ENCODE measurements around the gene GRM4. TPM values are rescaled to one million over a fixed set of nuclear protein-coding genes. Genes with fewer than 3 reads are reported as not detected.

Gene GRM4
- total RNA-seq, 6 experiments from 2014 or later, result not detected

GRCh38 chr6:34172961-34173775 lies 27.3 kb upstream of the GRM4 start:
- no peak overlapping the region for H3K4me3 ChIP-seq
- intact Hi-C loops (cut with DNase I), result no loop called here
- H3K4me1 ChIP-seq, result no peaks in the 10 kb centered on the region
- no peak overlapping the region for H3K27ac ChIP-seq
- ATAC-seq (no peak), DNase-seq (no peak)
- WGBS (ENCODE audit: insufficient coverage, low coverage, low lambda C conversion rate, missing lambda C conversion rate), result 71% methylated on average over 6 of the region's 9 CpGs
- no peaks in the 10 kb centered on the region for H3K27me3 ChIP-seq
- no peaks in the 10 kb centered on the region for H3K9me3 ChIP-seq
- TF ChIP-seq, protein P1, sequence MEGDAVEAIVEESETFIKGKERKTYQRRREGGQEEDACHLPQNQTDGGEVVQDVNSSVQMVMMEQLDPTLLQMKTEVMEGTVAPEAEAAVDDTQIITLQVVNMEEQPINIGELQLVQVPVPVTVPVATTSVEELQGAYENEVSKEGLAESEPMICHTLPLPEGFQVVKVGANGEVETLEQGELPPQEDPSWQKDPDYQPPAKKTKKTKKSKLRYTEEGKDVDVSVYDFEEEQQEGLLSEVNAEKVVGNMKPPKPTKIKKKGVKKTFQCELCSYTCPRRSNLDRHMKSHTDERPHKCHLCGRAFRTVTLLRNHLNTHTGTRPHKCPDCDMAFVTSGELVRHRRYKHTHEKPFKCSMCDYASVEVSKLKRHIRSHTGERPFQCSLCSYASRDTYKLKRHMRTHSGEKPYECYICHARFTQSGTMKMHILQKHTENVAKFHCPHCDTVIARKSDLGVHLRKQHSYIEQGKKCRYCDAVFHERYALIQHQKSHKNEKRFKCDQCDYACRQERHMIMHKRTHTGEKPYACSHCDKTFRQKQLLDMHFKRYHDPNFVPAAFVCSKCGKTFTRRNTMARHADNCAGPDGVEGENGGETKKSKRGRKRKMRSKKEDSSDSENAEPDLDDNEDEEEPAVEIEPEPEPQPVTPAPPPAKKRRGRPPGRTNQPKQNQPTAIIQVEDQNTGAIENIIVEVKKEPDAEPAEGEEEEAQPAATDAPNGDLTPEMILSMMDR (IDR thresholded peaks at IDR 0.05), result no peak
- no peak for TF ChIP-seq POLR2A (IDR thresholded peaks at IDR 0.05)
- no peaks in the 10 kb centered on the region for H3K36me3 ChIP-seq

DNA sequence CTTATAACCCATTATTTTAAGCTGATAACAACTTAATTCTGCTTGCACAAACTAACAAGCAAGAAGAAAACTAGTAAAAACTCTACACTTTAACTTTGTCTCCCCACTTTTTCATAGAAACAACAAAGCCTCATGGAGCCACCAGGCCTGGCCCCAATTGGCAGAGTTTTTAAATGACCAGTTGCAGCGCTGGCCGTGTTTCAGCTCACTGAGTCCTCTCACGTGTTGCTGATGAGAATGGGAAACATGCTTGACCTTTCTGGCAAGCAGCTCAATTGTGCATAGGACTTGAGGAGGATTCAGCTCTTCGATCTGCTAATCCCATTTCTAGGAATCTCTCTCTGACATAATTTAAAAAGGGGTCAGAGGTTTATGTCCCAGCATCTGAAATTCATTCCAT lies 24.5 kb upstream of the GRM4 start:
- DNase-seq, result no peak
- no peak for ATAC-seq
- Histone ChIP-seq H3K4me1 (no peaks in the 10 kb centered on the region), H3K9me3 (no peaks in the 10 kb centered on the region), H3K4me3 (no peak overlapping the region), H3K27me3 (no peaks in the 10 kb centered on the region), H3K27ac (no peak overlapping the region), H3K36me3 (no peaks in the 10 kb centered on the region)
- intact Hi-C loops (cut with DNase I), result no loop called here
- WGBS (ENCODE audit: insufficient coverage, low coverage, low lambda C conversion rate, missing lambda C conversion rate), result 81% methylated on average over 4 of the region's 4 CpGs
- TF ChIP-seq, protein P1 (IDR thresholded peaks at IDR 0.05), result no peak
- no peak for TF ChIP-seq POLR2A (IDR thresholded peaks at IDR 0.05)

DNA sequence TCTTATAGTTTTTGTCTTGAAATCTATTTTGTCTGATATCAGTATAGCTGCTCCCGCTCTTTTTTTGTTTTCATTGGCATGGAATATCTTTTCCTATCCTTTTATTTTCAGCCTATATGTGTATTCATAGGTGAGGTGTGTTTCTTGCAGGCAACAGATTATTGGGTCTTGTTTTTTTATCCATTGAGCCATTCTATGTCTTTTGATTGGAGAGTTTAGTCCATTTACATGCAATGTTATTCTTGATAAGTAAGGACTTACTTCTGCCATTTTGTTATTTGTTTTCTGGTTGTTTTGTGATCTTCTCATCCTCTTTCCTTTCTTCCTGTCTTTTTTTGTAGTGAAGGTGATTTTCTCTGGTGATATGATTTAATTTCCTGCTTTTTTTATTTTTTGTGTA lies 24.0 kb upstream of the GRM4 start:
- intact Hi-C loops (cut with DNase I), result no loop called here
- TF ChIP-seq, protein P1 (IDR thresholded peaks at IDR 0.05), result no peak
- no peak for TF ChIP-seq POLR2A (IDR thresholded peaks at IDR 0.05)
- no peak for ATAC-seq
- no peak for DNase-seq
- Histone ChIP-seq H3K4me3 (no peak overlapping the region), H3K27me3 (no peaks in the 10 kb centered on the region), H3K27ac (no peak overlapping the region), H3K4me1 (no peaks in the 10 kb centered on the region), H3K36me3 (no peaks in the 10 kb centered on the region), H3K9me3 (no peaks in the 10 kb centered on the region)
- WGBS (ENCODE audit: insufficient coverage, low coverage, low lambda C conversion rate, missing lambda C conversion rate), result 100% methylated on average over 1 of the region's 1 CpG

DNA sequence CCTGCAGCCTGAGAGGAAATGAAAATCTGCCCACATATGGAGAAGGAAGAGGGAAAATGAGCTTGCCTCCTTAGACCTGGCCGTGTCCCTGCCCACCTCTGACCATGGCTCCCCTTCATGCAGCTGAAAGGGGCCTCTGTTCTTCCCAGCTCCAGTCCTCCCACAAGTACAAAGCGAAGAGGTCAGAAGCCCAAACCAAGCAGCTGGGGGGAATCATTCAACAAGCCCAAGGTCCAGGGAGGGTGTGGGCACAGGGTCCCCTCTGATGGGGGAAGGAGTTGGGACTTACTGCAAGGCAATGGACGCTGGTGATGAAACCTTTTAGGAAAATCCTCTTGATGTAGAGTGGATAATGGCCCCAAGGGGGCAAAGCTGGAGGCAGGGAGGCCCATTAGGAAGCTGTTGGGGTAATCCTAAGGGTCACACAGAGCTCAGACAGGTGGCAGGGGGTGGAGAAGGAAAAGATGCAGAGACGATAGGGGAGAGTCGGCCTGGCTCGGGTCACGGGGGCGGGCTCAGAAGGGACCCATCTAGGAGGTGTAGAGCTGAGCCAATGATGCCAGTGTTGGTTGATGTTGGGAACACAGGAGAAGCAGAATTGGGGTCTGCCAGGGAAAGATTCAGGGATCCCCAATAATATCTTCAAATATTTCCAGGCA lies 16.1 kb upstream of the GRM4 start:
- Histone ChIP-seq H3K4me3 (no peak overlapping the region), H3K27me3 (no peaks in the 10 kb centered on the region), H3K27ac (no peak overlapping the region), H3K4me1 (peaks cover 0 to 4% (median 0%) of the 10 kb centered on the region in 4 donors), H3K9me3 (peaks cover 0 to 8% (median 0%) of the 10 kb centered on the region in 4 donors), H3K36me3 (no peaks in the 10 kb centered on the region)
- no peak for DNase-seq
- ATAC-seq, result no peak
- intact Hi-C loops (cut with DNase I), result no loop called here
- TF ChIP-seq, protein P1 (IDR thresholded peaks at IDR 0.05), result no peak
- TF ChIP-seq POLR2A (IDR thresholded peaks at IDR 0.05), result no peak
- WGBS (ENCODE audit: insufficient coverage, low coverage, low lambda C conversion rate, missing lambda C conversion rate), result 76% methylated on average over 7 of the region's 8 CpGs

Data from right lobe of liver (tissue), 6 donors.